Breast epithelium (tissue), 4 donors: ENCODE measurements around the gene RNF31. TPM values are rescaled to one million over a fixed set of nuclear protein-coding genes. Genes with fewer than 3 reads are reported as not detected.

Source experiments
- DNase-seq, 2 donors: peaks; one replicate each; pipeline ENCODE4 v3.0.0-alpha.2; 2019; ENCODE audit warnings: low spot score in 2 of 2
- H3K27ac ChIP-seq, 2 donors: fragments of 200-600 bp; sonication (generic) in 1 of 2; one replicate each; pipeline ENCODE4 v1.5.1; 2016 to 2019; ENCODE audit warnings: mild to moderate bottlenecking in 1 of 2
- H3K27me3 ChIP-seq, 2 donors: fragments of 200-600 bp; sonication (generic) in 1 of 2; one replicate each; pipeline versions ENCODE4 v1.5.1 to v1.6.0; 2017 to 2019; ENCODE audit warnings: control low read depth in 1 of 2, mild to moderate bottlenecking in 1 of 2
- H3K36me3 ChIP-seq: fragments of 200-600 bp; one replicate; pipeline ENCODE4 v1.5.1; 2019
- H3K4me1 ChIP-seq, 2 donors: fragments of 200-600 bp; sonication (generic); one replicate each; pipeline ENCODE4 v1.5.1; 2016 to 2019; ENCODE audit warnings: control low read depth in 1 of 2
- H3K4me3 ChIP-seq, 3 donors: fragments of 200-600 bp; sonication (generic); 1 replicate in 2 of 3; 2 replicates in 1 of 3; pipeline ENCODE4 v1.5.1; 2016 to 2019; ENCODE audit warnings: mild to moderate bottlenecking in 3 of 3, moderate library complexity in 2 of 3
- H3K9me3 ChIP-seq, 2 donors: fragments of 200-600 bp; sonication (generic) in 1 of 2; one replicate each; pipeline ENCODE4 v1.5.1; 2016 to 2019; ENCODE audit warnings: control low read depth in 1 of 2
- CTCF ChIP-seq, 3 donors: fragments of 450-650 bp; IDR thresholded peaks; one replicate each; pipeline ENCODE4 v1.5.1; 2016 to 2017; ENCODE audit warnings: antibody characterized with exemption in 3 of 3, mild to moderate bottlenecking in 3 of 3, moderate library complexity in 3 of 3
- POLR2A ChIP-seq: fragments of 450-650 bp; IDR thresholded peaks from one replicate; pipeline ENCODE4 v1.6.1; 2016; ENCODE audit warnings: antibody characterized with exemption, mild to moderate bottlenecking, moderate library complexity
- POLR2AphosphoS5 ChIP-seq, 3 donors: sonication (generic); formaldehyde crosslinking; IDR thresholded peaks; one replicate each; pipeline ENCODE4 v1.6.1; 2017; ENCODE audit warnings: antibody characterized with exemption in 3 of 3
- intact Hi-C: fragments of 100-400 bp; cut with DNase I; formaldehyde crosslinking; loops from one replicate; pipeline ENCODE4 v1.15.1; 2023; ENCODE audit warnings: low total_unique reads
- total RNA-seq, 3 donors: library from RNA; depleted of rRNA; stranded (reverse); fragments of >200 nt; gene quantifications; one replicate each; pipeline ENCODE4 v1.1.0, GENCODE V29; 2016

Gene RNF31
- total RNA-seq, 3 donors from 2014 or later: 29.1 to 43.8 (median 41.0) TPM

- Histone ChIP-seq H3K4me1 (no peaks in the 10 kb centered on the region), H3K9me3 (no peaks in the 10 kb centered on the region), H3K27ac (no peak overlapping the region), H3K27me3 (no peaks in the 10 kb centered on the region), H3K36me3 (no peaks in the 10 kb centered on the region), H3K4me3 (no peak overlapping the region)
- TF ChIP-seq POLR2AphosphoS5 (IDR thresholded peaks at IDR 0.05) (no peak), CTCF (IDR thresholded peaks at IDR 0.05) (no peak), POLR2A (no peak)
- intact Hi-C loops: no loop called here
- DNase-seq: no peak
Observed at GRCh38 chr14:24204163-24205146, 57.2 kb downstream of the RNF31 start.

- Histone ChIP-seq H3K27me3 (no peaks in the 10 kb centered on the region), H3K4me3 (no peak overlapping the region), H3K9me3 (no peaks in the 10 kb centered on the region), H3K4me1 (no peaks in the 10 kb centered on the region), H3K27ac (no peak overlapping the region), H3K36me3 (no peaks in the 10 kb centered on the region)
- TF ChIP-seq CTCF (IDR thresholded peaks at IDR 0.05) (no peak), POLR2A (no peak), POLR2AphosphoS5 (IDR thresholded peaks at IDR 0.05) (no peak)
- DNase-seq: no peak
- intact Hi-C loops: no loop called here
Observed at GRCh38 chr14:24206260-24207103, 59.2 kb downstream of the RNF31 start.

GRCh38 chr14:24207104-24207551 lies 59.8 kb downstream of the RNF31 start:
- DNase-seq: no peak
- Histone ChIP-seq H3K27ac (no peak overlapping the region), H3K4me3 (no peak overlapping the region), H3K4me1 (no peaks in the 10 kb centered on the region), H3K36me3 (no peaks in the 10 kb centered on the region), H3K27me3 (no peaks in the 10 kb centered on the region), H3K9me3 (no peaks in the 10 kb centered on the region)
- TF ChIP-seq POLR2A (no peak), CTCF (IDR thresholded peaks at IDR 0.05) (no peak)
- intact Hi-C loops: no loop called here

- H3K4me1 ChIP-seq: no peaks in the 10 kb centered on the region
- H3K27ac ChIP-seq: no peak overlapping the region
- intact Hi-C loops: no loop called here
- no peaks in the 10 kb centered on the region for H3K36me3 ChIP-seq
- TF ChIP-seq CTCF (IDR thresholded peaks at IDR 0.05) (no peak), POLR2A (no peak), POLR2AphosphoS5 (IDR thresholded peaks at IDR 0.05) (no peak)
- H3K4me3 ChIP-seq: no peak overlapping the region
- H3K9me3 ChIP-seq: no peaks in the 10 kb centered on the region
- no peaks in the 10 kb centered on the region for H3K27me3 ChIP-seq
- DNase-seq: no peak
Observed at GRCh38 chr14:24207625-24208024, 60.3 kb downstream of the RNF31 start.

Other genes with a start within 250 kb of the RNF31 start
- 10 to 100 TPM; 38.4 to 48.8 (median 40.0) TPM for gene DHRS4, start 193.7 kb upstream of the RNF31 start, total RNA-seq
- gene DHRS4L2, start 158.6 kb upstream of the RNF31 start, total RNA-seq: 10 to 100 TPM; 13.4 to 22.9 (median 16.8) TPM
- under 1 TPM; 0.16 to 0.98 (median 0.73) TPM for gene CARMIL3, start 95.5 kb upstream of the RNF31 start, total RNA-seq
- not detected for gene CPNE6, start 75.9 kb upstream of the RNF31 start, total RNA-seq
- 10 to 100 TPM; 20.5 to 51.5 (median 24.3) TPM for gene PCK2, start 53.2 kb upstream of the RNF31 start, total RNA-seq
- 10 to 100 TPM; 78.6 to 81.6 (median 80.9) TPM for gene DCAF11, start 32.7 kb upstream of the RNF31 start, total RNA-seq
- 1 to 10 TPM; 2.1 to 5.6 (median 2.5) TPM for gene NRL, start 32.5 kb upstream of the RNF31 start, total RNA-seq
- 1 to 10 TPM; 1.2 to 2.6 (median 1.6) TPM for gene FITM1, start 16.8 kb upstream of the RNF31 start, total RNA-seq
- gene PSME1, start 11.3 kb upstream of the RNF31 start, total RNA-seq: 100 to 1,000 TPM in 2 of 3 donors, 10 to 100 TPM in 1; 91.1 to 151 (median 135) TPM
- 10 to 100 TPM; 13.4 to 19.0 (median 16.5) TPM for gene EMC9, start 5.9 kb upstream of the RNF31 start, total RNA-seq
- 10 to 100 TPM; 22.1 to 69.2 (median 62.1) TPM for gene PSME2, start 888 bp upstream of the RNF31 start, total RNA-seq
- gene IRF9, start 13.8 kb downstream of the RNF31 start, total RNA-seq: 10 to 100 TPM; 44.6 to 76.0 (median 54.7) TPM
- gene REC8, start 24.6 kb downstream of the RNF31 start, total RNA-seq: 10 to 100 TPM in 1 of 3 donors, 1 to 10 TPM in 2; 2.9 to 10.2 (median 6.6) TPM
- gene IPO4, start 41.3 kb downstream of the RNF31 start, total RNA-seq: 10 to 100 TPM; 17.0 to 41.6 (median 21.7) TPM
- 10 to 100 TPM; 52.3 to 75.7 (median 71.1) TPM for gene TM9SF1, start 47.9 kb downstream of the RNF31 start, total RNA-seq
- 1 to 10 TPM in 1 of 3 donors, not detected in 2; 1.3 TPM for gene TSSK4, start 58.2 kb downstream of the RNF31 start, total RNA-seq
- 10 to 100 TPM; 66.5 to 88.8 (median 85.0) TPM for gene CHMP4A, start 66.0 kb downstream of the RNF31 start, total RNA-seq
- 10 to 100 TPM; 13.1 to 20.8 (median 17.1) TPM for gene MDP1, start 68.6 kb downstream of the RNF31 start, total RNA-seq
- gene NEDD8, start 84.9 kb downstream of the RNF31 start, total RNA-seq: 100 to 1,000 TPM; 118 to 165 (median 150) TPM
- gene GMPR2, start 85.4 kb downstream of the RNF31 start, total RNA-seq: 10 to 100 TPM; 59.3 to 74.6 (median 66.1) TPM
- 10 to 100 TPM; 53.1 to 71.9 (median 55.5) TPM for gene TINF2, start 95.1 kb downstream of the RNF31 start, total RNA-seq
- 10 to 100 TPM in 1 of 3 donors, 1 to 10 TPM in 1, under 1 TPM in 1; 0.32 to 18.7 (median 1.6) TPM for gene TGM1, start 115.7 kb downstream of the RNF31 start, total RNA-seq
- gene RABGGTA, start 124.1 kb downstream of the RNF31 start, total RNA-seq: 10 to 100 TPM; 24.8 to 41.6 (median 34.4) TPM
- gene DHRS1, start 152.3 kb downstream of the RNF31 start, total RNA-seq: 10 to 100 TPM; 21.9 to 45.7 (median 32.1) TPM
- gene NOP9, start 152.4 kb downstream of the RNF31 start, total RNA-seq: 10 to 100 TPM; 18.4 to 21.0 (median 19.0) TPM
- gene CIDEB, start 160.5 kb downstream of the RNF31 start, total RNA-seq: 10 to 100 TPM in 2 of 3 donors, 1 to 10 TPM in 1; 8.0 to 14.4 (median 10.4) TPM
- gene LTB4R2, start 162.6 kb downstream of the RNF31 start, total RNA-seq: 10 to 100 TPM in 1 of 3 donors, 1 to 10 TPM in 2; 8.5 to 11.1 (median 9.4) TPM
- 10 to 100 TPM in 2 of 3 donors, 1 to 10 TPM in 1; 5.7 to 18.4 (median 12.8) TPM for gene LTB4R, start 164.0 kb downstream of the RNF31 start, total RNA-seq
- 10 to 100 TPM; 13.8 to 60.6 (median 27.7) TPM for gene ADCY4, start 187.6 kb downstream of the RNF31 start, total RNA-seq
- gene RIPK3, start 192.5 kb downstream of the RNF31 start, total RNA-seq: 10 to 100 TPM; 10.7 to 13.4 (median 12.0) TPM
- 10 to 100 TPM; 28.6 to 67.2 (median 32.8) TPM for gene NFATC4, start 220.7 kb downstream of the RNF31 start, total RNA-seq